ENCODE measurements around the gene LEP.

DNA sequence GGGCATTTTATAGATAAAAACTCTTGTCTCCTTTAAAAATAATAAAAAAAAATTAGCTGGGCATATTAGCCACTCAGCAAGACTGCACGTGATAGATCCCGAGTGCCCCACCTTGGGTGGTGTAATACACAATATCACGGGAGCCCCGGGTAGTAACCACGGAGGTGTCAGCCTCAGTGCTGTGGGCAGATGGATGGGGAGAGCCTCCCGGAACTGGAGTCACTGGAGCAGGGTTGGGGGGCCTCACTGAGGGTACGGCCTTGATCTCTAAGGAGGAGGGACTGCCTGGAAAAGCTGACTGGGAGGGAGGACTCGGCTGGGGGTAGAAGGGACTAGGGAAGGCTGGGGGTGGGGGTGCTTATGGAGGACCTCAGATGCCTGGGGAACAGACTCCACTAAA, 12.6 kb downstream of the LEP start:
- TF ChIP-seq GTF2F1 (IDR thresholded peaks at IDR 0.05; ENCODE audit: low read depth, low read length): no peak
- TF ChIP-seq, protein P1, sequence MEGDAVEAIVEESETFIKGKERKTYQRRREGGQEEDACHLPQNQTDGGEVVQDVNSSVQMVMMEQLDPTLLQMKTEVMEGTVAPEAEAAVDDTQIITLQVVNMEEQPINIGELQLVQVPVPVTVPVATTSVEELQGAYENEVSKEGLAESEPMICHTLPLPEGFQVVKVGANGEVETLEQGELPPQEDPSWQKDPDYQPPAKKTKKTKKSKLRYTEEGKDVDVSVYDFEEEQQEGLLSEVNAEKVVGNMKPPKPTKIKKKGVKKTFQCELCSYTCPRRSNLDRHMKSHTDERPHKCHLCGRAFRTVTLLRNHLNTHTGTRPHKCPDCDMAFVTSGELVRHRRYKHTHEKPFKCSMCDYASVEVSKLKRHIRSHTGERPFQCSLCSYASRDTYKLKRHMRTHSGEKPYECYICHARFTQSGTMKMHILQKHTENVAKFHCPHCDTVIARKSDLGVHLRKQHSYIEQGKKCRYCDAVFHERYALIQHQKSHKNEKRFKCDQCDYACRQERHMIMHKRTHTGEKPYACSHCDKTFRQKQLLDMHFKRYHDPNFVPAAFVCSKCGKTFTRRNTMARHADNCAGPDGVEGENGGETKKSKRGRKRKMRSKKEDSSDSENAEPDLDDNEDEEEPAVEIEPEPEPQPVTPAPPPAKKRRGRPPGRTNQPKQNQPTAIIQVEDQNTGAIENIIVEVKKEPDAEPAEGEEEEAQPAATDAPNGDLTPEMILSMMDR (IDR thresholded peaks at IDR 0.05 in 2 of 3, conservative IDR thresholded peaks at IDR 0.05 in 1 of 3; ENCODE audit: insufficient read depth in 2 of 3, low read depth in 1 of 3, low read length in 3 of 3): no peak
- TF ChIP-seq PHF20 (IDR thresholded peaks at IDR 0.05; ENCODE audit: partially characterized antibody): no peak
- TF ChIP-seq TCF7L2 (IDR thresholded peaks at IDR 0.05; ENCODE audit: low read depth, low read length): no peak
- no peak for TF ChIP-seq RAD21 (CRISPR knock-in tag; conservative IDR thresholded peaks at IDR 0.05 in 1 of 2, IDR thresholded peaks at IDR 0.05 in 1 of 2)
- TF ChIP-seq CSDE1 (IDR thresholded peaks at IDR 0.05): no peak
